Ascending aorta (tissue), 2 donors: Measurements from ENCODE around the gene SRXN1. TPM values are rescaled to one million over a fixed set of nuclear protein-coding genes. Genes with fewer than 3 reads are reported as not detected.

Source experiments
- DNase-seq, 2 donors: peaks; one replicate each; pipeline ENCODE4 v3.0.0-alpha.2; 2019; ENCODE audit warnings: low spot score in 2 of 2
- H3K27ac ChIP-seq, 2 donors: fragments of 200-600 bp; sonication (generic); one replicate each; pipeline ENCODE4 v1.5.1; 2016 to 2017; ENCODE audit warnings: mild to moderate bottlenecking in 1 of 2
- H3K27me3 ChIP-seq: fragments of 200-600 bp; sonication (generic); one replicate; pipeline ENCODE4 v1.5.1; 2017
- H3K36me3 ChIP-seq, 2 donors: fragments of 200-600 bp; sonication (generic); one replicate each; pipeline ENCODE4 v1.5.1; 2016
- H3K4me1 ChIP-seq, 2 donors: fragments of 200-600 bp; sonication (generic); one replicate each; pipeline ENCODE4 v1.5.1; 2016 to 2017; ENCODE audit warnings: mild to moderate bottlenecking in 1 of 2
- H3K4me3 ChIP-seq, 2 donors: fragments of 200-600 bp; sonication (generic); one replicate each; pipeline ENCODE4 v1.5.1; 2016 to 2017; ENCODE audit warnings: mild to moderate bottlenecking in 1 of 2
- H3K9me3 ChIP-seq, 2 donors: fragments of 200-600 bp; sonication (generic); one replicate each; pipeline ENCODE4 v1.5.1; 2016
- CTCF ChIP-seq, 3 experiments: fragments of 200-600 bp in 2 of 3; fragments of 450-650 bp in 1 of 3; sonication (generic) in 2 of 3; IDR thresholded peaks; one replicate each; pipeline ENCODE4 v1.5.1; 2016 to 2019; ENCODE audit warnings: antibody characterized with exemption in 3 of 3, mild to moderate bottlenecking in 1 of 3, moderate library complexity in 1 of 3
- intact Hi-C: fragments of 100-400 bp; cut with DNase I; formaldehyde crosslinking; loops from one replicate; pipeline ENCODE4 v1.15.1; 2023
- total RNA-seq: library from RNA; depleted of rRNA; stranded (reverse); fragments of >200 nt; gene quantifications from one replicate; pipeline ENCODE4 v1.1.0, GENCODE V29; 2016

Gene SRXN1
- total RNA-seq, 1 donor from 2014 or later: 28.8 TPM

DNA sequence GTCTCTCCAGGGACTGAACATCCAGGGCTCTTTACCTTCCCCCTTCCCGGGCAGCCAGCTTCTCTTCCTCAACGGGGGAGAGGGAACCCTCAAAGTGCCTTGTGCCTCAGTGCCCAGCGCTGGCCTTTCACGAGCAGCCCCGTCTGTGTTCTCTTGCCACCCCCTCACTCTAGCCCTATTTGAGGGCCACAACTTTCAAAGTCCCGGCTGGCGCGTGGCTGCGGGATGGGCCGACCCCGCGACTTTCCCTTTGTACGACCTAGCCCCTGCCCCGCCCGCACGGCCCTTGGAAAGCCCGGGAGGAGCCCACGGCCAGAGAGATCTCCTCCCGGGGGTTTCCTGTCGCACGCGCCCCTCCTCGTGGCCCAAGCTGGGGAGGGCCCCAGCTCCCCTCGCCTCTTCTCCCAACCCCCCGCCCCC is 22.0 kb upstream of the SRXN1 start:
- Histone ChIP-seq H3K27me3 (peaks cover 6% of the 10 kb centered on the region), H3K27ac (no peak overlapping the region)

DNA sequence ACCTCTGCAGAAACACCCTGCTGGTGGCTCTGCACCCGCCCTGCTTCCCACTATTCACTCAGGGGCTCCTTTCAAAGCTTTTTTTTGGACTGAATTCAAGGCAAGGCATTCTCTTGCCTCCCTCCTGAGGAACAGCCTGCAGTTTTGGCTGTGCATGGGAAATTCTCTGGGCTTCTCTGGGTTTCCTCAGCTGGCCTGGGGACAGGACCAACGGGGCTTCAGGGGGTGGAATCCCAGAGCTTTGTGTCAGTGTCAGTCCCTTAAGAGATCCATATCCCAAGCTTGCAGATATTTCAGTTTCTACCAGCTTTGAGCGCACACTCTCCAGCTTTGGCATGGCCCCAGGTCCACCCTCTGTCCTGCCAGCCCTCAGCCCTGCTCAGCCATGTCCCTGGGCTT is 20.6 kb upstream of the SRXN1 start:
- H3K4me3 ChIP-seq: no peak overlapping the region
- intact Hi-C loops: loop anchor here (2.0 kb wide), 1 partner anchor 21 kb away; the partner anchor contains the start of gene SRXN1
- DNase-seq: no peak
- peaks cover 3% of the 10 kb centered on the region for H3K27me3 ChIP-seq
- H3K27ac ChIP-seq: no peak overlapping the region
- H3K9me3 ChIP-seq: no peaks in the 10 kb centered on the region
- H3K36me3 ChIP-seq: no peaks in the 10 kb centered on the region
- peaks cover 0 to 5% of the 10 kb centered on the region in 2 donors for H3K4me1 ChIP-seq
- TF ChIP-seq CTCF (IDR thresholded peaks at IDR 0.05): no peak

More for the DNA sequence above, 22.0 kb upstream of the SRXN1 start:
- TF ChIP-seq CTCF (IDR thresholded peaks at IDR 0.05): no peak
- peak overlapping the region in 1 of 2 donors; percentile 7 for H3K4me3 ChIP-seq
- H3K9me3 ChIP-seq: no peaks in the 10 kb centered on the region
- DNase-seq: no peak
- intact Hi-C loops: loop anchor here (2.0 kb wide), 1 partner anchor 22 kb away; the partner anchor contains the start of gene SRXN1
- no peaks in the 10 kb centered on the region for H3K36me3 ChIP-seq
- peaks cover 0 to 5% of the 10 kb centered on the region in 2 donors for H3K4me1 ChIP-seq

GRCh38 chr20:672963-673602 is 20.1 kb upstream of the SRXN1 start:
- H3K9me3 ChIP-seq: no peaks in the 10 kb centered on the region
- peaks cover 3% of the 10 kb centered on the region for H3K27me3 ChIP-seq
- no peak overlapping the region for H3K4me3 ChIP-seq
- DNase-seq: no peak
- H3K4me1 ChIP-seq: peaks cover 0 to 5% of the 10 kb centered on the region in 2 donors
- H3K27ac ChIP-seq: no peak overlapping the region
- intact Hi-C loops: no loop called here
- TF ChIP-seq CTCF (IDR thresholded peaks at IDR 0.05): no peak
- no peaks in the 10 kb centered on the region for H3K36me3 ChIP-seq

GRCh38 chr20:671252-672030 is 18.4 kb upstream of the SRXN1 start:
- Histone ChIP-seq H3K4me1 (peaks cover 0 to 5% of the 10 kb centered on the region in 2 donors), H3K27ac (no peak overlapping the region), H3K4me3 (no peak overlapping the region), H3K9me3 (no peaks in the 10 kb centered on the region), H3K27me3 (peaks cover 3% of the 10 kb centered on the region), H3K36me3 (no peaks in the 10 kb centered on the region)
- TF ChIP-seq CTCF (IDR thresholded peaks at IDR 0.05): no peak
- no peak for DNase-seq
- intact Hi-C loops: no loop called here

DNA sequence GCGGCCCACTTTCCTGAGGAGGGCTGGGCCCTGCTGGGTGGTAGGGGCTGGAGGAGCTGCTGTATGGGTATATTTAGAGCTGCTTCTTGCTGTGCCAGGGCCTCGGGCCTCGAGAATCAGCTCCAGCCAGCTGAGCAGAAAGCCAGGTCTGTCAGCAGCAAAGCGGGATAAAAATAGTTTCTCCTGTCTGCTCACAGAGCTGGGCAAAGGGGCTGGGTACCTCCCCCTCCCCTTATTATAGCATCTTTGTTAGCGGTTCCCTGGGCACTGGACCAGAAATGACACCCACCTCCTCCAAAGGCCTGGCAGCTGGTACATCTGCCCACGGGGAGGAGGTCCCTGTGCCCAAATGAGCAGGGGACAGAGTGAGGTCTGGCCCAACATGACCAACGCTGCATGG is 16.6 kb upstream of the SRXN1 start:
- H3K27me3 ChIP-seq: peaks cover 5% of the 10 kb centered on the region

More for the DNA sequence above, 16.6 kb upstream of the SRXN1 start:
- TF ChIP-seq CTCF (IDR thresholded peaks at IDR 0.05): no peak
- no peaks in the 10 kb centered on the region for H3K36me3 ChIP-seq
- DNase-seq: no peak
- no peak overlapping the region for H3K27ac ChIP-seq
- intact Hi-C loops: loop anchor here (5.0 kb wide), 1 partner anchor 317 kb away; no protein-coding TSS in a partner anchor
- H3K9me3 ChIP-seq: no peaks in the 10 kb centered on the region
- H3K4me1 ChIP-seq: no peaks in the 10 kb centered on the region
- no peak overlapping the region for H3K4me3 ChIP-seq
